Neural progenitor cell (in vitro differentiated cells): ENCODE data around the gene EMC7. TPM values are rescaled to one million over a fixed set of nuclear protein-coding genes. Genes with fewer than 3 reads are reported as not detected.

Experiments used
- DNase-seq: peaks from one replicate; pipeline ENCODE4 v3.0.0-alpha.2; 2016; ENCODE audit warnings: low spot score
- H2AFZ ChIP-seq: fragments of 200-600 bp; sonication (generic); replicated peaks from 2 replicates; pipeline ENCODE4 v1.6.1; 2016; ENCODE audit warnings: antibody characterized with exemption
- H3F3A ChIP-seq: fragments of 200-600 bp; sonication (generic); 2 replicates; pipeline ENCODE4 v1.6.1; 2016; ENCODE audit warnings: antibody characterized with exemption, low read depth
- H3K27ac ChIP-seq: fragments of 200-600 bp; sonication (generic); 2 replicates; pipeline ENCODE4 v1.5.1; 2016; ENCODE audit warnings: mild to moderate bottlenecking
- H3K27me3 ChIP-seq: fragments of 200-600 bp; sonication (generic); 2 replicates; pipeline ENCODE4 v1.6.1; 2016; ENCODE audit warnings: mild to moderate bottlenecking, moderate library complexity
- H3K36me3 ChIP-seq: fragments of 200-600 bp; sonication (generic); 2 replicates; pipeline ENCODE4 v1.5.1; 2016
- H3K4me1 ChIP-seq: fragments of 200-600 bp; sonication (generic); 2 replicates; pipeline ENCODE4 v1.6.1; 2016; ENCODE audit warnings: mixed run types
- H3K4me2 ChIP-seq: fragments of 200-600 bp; sonication (generic); 2 replicates; pipeline ENCODE4 v1.6.1; 2016
- H3K4me3 ChIP-seq: fragments of 200-600 bp; sonication (generic); 2 replicates; pipeline ENCODE4 v1.5.1; 2016
- H3K79me2 ChIP-seq: fragments of 200-600 bp; sonication (generic); 2 replicates; pipeline ENCODE4 v1.6.1; 2016; ENCODE audit warnings: low read depth
- H3K9ac ChIP-seq: fragments of 200-600 bp; sonication (generic); 2 replicates; pipeline ENCODE4 v1.6.1; 2016
- H3K9me3 ChIP-seq: fragments of 200-600 bp; sonication (generic); 2 replicates; pipeline ENCODE4 v1.5.1; 2016; ENCODE audit warnings: low read depth
- H4K20me1 ChIP-seq: fragments of 200-600 bp; sonication (generic); 2 replicates; pipeline ENCODE4 v1.6.1; 2016; ENCODE audit warnings: low read depth
- H3K27ac Mint-ChIP-seq: 3 replicates; pipeline ENCODE4 v1.8.0; 2021; ENCODE audit warnings: mixed read lengths
- H3K27me3 Mint-ChIP-seq: 2 replicates; pipeline ENCODE4 v1.8.0; 2022; ENCODE audit warnings: low read depth, mild to moderate bottlenecking, inconsistent platforms, moderate library complexity, mixed read lengths; ENCODE audit not compliant: insufficient read depth
- H3K36me3 Mint-ChIP-seq: 3 replicates; pipeline ENCODE4 v1.8.0; 2021; ENCODE audit warnings: mixed read lengths
- H3K4me1 Mint-ChIP-seq: 3 replicates; pipeline ENCODE4 v1.8.0; 2021; ENCODE audit warnings: mixed read lengths
- H3K4me3 Mint-ChIP-seq: 3 replicates; pipeline ENCODE4 v1.8.0; 2021; ENCODE audit warnings: mild to moderate bottlenecking, moderate library complexity, mixed read lengths
- H3K9me3 Mint-ChIP-seq: 3 replicates; pipeline ENCODE4 v1.8.0; 2020; ENCODE audit warnings: mixed read lengths
- CTCF ChIP-seq: fragments of 200-600 bp; sonication (generic); IDR thresholded peaks from 2 replicates; pipeline ENCODE4 v1.5.1; 2017; ENCODE audit warnings: antibody characterized with exemption, mild to moderate bottlenecking
- EZH2 ChIP-seq: fragments of 200-600 bp; sonication (generic); IDR thresholded peaks from 2 replicates; pipeline ENCODE4 v1.6.1; 2017; ENCODE audit warnings: antibody characterized with exemption, mild to moderate bottlenecking, moderate library complexity
- EZH2phosphoT487 ChIP-seq: fragments of 200-600 bp; sonication (generic); IDR thresholded peaks from 2 replicates; pipeline ENCODE4 v1.6.1; 2017; ENCODE audit warnings: antibody characterized with exemption
- total RNA-seq: library from RNA; depleted of rRNA; stranded (reverse); fragments of >200 nt; gene quantifications from 2 replicates; pipeline ENCODE4 v1.2.3, GENCODE V29; 2015; ENCODE audit warnings: low replicate concordance

The EMC7 gene
- total RNA-seq, 1 donor from 2014 or later, result 25.6 TPM

DNA sequence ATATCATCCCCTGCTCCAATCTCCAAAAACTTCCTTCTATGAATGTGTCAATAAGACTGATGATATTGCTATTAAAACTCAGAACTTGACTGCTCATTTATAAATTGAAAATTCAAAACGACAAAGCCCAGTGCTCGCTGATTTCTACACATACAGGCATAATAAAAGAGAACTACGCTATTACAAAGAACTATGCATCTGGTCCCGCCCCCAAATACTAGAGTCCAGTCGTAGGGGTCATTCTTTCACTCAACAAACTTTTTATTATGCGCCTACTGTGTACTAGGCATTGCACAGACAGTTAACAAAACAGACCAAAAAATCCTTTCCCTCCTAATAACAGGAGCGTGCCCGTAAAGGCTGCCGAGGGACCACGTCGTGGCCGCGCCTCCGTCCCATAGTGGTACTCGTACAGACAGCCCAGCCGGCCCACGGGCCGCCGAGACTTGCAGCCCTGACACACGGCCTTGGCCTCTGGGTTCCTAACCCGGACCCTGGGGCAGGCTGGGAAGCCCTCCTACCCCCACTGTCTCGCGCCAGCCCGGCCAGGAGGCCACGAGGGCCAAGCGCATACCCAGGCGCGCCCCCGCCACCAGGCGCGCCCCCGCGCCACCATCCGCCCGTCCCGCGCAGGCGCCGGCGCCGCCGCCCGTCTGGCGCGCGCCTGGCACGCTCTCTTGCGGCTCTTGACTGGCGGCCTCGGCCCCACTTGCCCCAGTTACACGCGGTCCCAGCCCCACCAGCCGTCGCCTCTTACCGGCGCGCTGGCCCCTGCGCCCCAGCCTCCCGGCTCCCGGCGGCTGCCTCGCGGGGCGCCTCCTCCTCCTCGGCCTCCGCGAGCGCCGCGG is 63.4 kb downstream of the EMC7 start:
- H3K27ac Mint-ChIP-seq, result peak overlapping the region; percentile 87
- Histone ChIP-seq H3K4me2 (peak overlapping the region; percentile 81), H3K4me1 (peaks cover 9% of the 10 kb centered on the region), H3K9me3 (no peaks in the 10 kb centered on the region), H3K4me3 (peak overlapping the region; percentile 83), H2AFZ (peak overlapping the region; percentile 95), H3K36me3 (no peaks in the 10 kb centered on the region), H3F3A (peaks cover 12% of the 10 kb centered on the region), H4K20me1 (no peaks in the 10 kb centered on the region), H3K27ac (peak overlapping the region; percentile 95), H3K79me2 (peaks cover 34% of the 10 kb centered on the region), H3K27me3 (peaks cover 15% of the 10 kb centered on the region), H3K9ac (no peak overlapping the region)
- peaks cover 28% of the 10 kb centered on the region for H3K4me1 Mint-ChIP-seq
- DNase-seq, result peak; percentile 86
- no peaks in the 10 kb centered on the region for H3K36me3 Mint-ChIP-seq
- peaks cover 3% of the 10 kb centered on the region for H3K27me3 Mint-ChIP-seq
- H3K9me3 Mint-ChIP-seq, result no peaks in the 10 kb centered on the region
- H3K4me3 Mint-ChIP-seq, result peak overlapping the region; percentile 93
- TF ChIP-seq EZH2 (no peak), EZH2phosphoT487 (no peak), CTCF (no peak)

Other genes starting within 250 kb of the EMC7 start
- not detected in 2 replicates for gene CHRM5, start 133.4 kb downstream of the EMC7 start, total RNA-seq
- gene AVEN, start 62.7 kb downstream of the EMC7 start, total RNA-seq, result 16.8 and 21.9 TPM in 2 replicates
- 0.93 and 1.7 TPM in 2 replicates for gene PGBD4, start 221 bp upstream of the EMC7 start, total RNA-seq
- 124 and 178 TPM in 2 replicates for gene KATNBL1, start 108.2 kb upstream of the EMC7 start, total RNA-seq
- gene EMC4, start 123.2 kb upstream of the EMC7 start, total RNA-seq, result 139 and 173 TPM in 2 replicates
- gene SLC12A6, start 235.9 kb upstream of the EMC7 start, total RNA-seq, result 16.0 and 17.7 TPM in 2 replicates
- 123 and 151 TPM in 2 replicates for gene NOP10, start 241.3 kb upstream of the EMC7 start, total RNA-seq
- 0.19 TPM in 1 of 2 replicates, not detected in the other for gene NUTM1, start 241.5 kb upstream of the EMC7 start, total RNA-seq